ENCODE data around the gene CLMP. TPM values are rescaled to one million over a fixed set of nuclear protein-coding genes. Genes with fewer than 3 reads are reported as not detected.

Gene CLMP
- total RNA-seq, 1 experiment from 2014 or later: not detected

DNA sequence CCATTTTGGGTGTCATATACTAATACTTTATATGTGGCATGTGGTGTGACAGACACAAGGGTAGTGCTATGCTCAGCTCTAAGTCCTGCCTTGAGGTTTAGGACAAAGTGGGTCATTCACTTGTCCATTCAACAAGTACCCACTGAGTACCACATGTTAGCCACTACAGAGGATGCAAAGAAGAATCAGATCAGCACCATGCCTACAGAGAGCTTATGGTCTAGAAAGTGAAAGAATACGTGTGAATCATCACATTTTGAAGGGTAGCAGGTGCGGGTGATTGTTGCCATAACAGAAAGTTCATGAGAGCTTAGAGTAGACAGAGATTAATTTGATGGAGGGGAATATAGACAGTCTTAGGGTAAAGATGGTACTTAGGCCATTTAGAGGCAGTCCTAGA, 18.3 kb downstream of the CLMP start:
- Mint-ChIP-seq H3K27me3 (ENCODE audit: unreplicated experiment) (no peaks in the 10 kb centered on the region), H3K27ac (ENCODE audit: unreplicated experiment) (no peak overlapping the region), H3K4me3 (ENCODE audit: low read depth, unreplicated experiment) (no peak overlapping the region), H3K9me3 (ENCODE audit: low read depth, unreplicated experiment) (no peaks in the 10 kb centered on the region), H3K36me3 (ENCODE audit: insufficient read depth, unreplicated experiment) (no peaks in the 10 kb centered on the region), H3K4me1 (ENCODE audit: low read depth, unreplicated experiment) (no peaks in the 10 kb centered on the region)
- CTCF ChIA-PET: no interaction called here
- no peak for TF ChIP-seq CTCF (IDR thresholded peaks at IDR 0.05; ENCODE audit: unreplicated experiment)
- intact Hi-C loops (cut with micrococcal nuclease; ENCODE audit: unreplicated experiment): no loop called here
- BruUV-seq (replicated peaks): no TSS peak
- no peak for DNase-seq

- no peak overlapping the region for H3K27ac Mint-ChIP-seq (ENCODE audit: unreplicated experiment)
- intact Hi-C loops (cut with micrococcal nuclease; ENCODE audit: unreplicated experiment): no loop called here
- no peak for DNase-seq
- H3K36me3 Mint-ChIP-seq (ENCODE audit: insufficient read depth, unreplicated experiment): no peaks in the 10 kb centered on the region
- H3K4me1 Mint-ChIP-seq (ENCODE audit: low read depth, unreplicated experiment): no peaks in the 10 kb centered on the region
- H3K4me3 Mint-ChIP-seq (ENCODE audit: low read depth, unreplicated experiment): no peak overlapping the region
- no peaks in the 10 kb centered on the region for H3K9me3 Mint-ChIP-seq (ENCODE audit: low read depth, unreplicated experiment)
- CTCF ChIA-PET: interaction anchor here (0.6 kb wide), 1 partner anchor 100 kb away, joined by 5 read pairs; no protein-coding TSS in a partner anchor
- no peak for TF ChIP-seq CTCF (IDR thresholded peaks at IDR 0.05; ENCODE audit: unreplicated experiment)
- no TSS peak for BruUV-seq (replicated peaks)
- no peaks in the 10 kb centered on the region for H3K27me3 Mint-ChIP-seq (ENCODE audit: unreplicated experiment)
Measured at GRCh38 chr11:123174196-123175183, 20.6 kb downstream of the CLMP start.

DNA sequence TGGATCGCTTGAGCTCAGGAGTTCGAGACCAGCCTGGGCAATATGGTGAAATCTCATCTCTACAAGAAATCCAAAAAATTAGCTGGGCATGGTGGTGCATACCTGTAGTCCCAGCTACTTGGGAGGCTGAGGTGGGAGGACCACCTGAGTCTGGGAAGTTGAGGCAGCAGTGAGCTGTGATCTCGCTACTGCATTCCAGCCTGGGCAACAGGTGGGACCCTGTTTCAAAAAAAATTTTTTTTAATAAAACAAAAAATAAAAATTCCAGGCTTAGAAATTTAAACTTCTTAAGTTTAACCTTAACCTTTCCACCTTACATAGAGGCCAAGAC, 21.2 kb downstream of the CLMP start:
- Mint-ChIP-seq H3K4me1 (ENCODE audit: low read depth, unreplicated experiment) (no peaks in the 10 kb centered on the region), H3K9me3 (ENCODE audit: low read depth, unreplicated experiment) (no peaks in the 10 kb centered on the region), H3K4me3 (ENCODE audit: low read depth, unreplicated experiment) (no peak overlapping the region), H3K27me3 (ENCODE audit: unreplicated experiment) (peaks cover 6% of the 10 kb centered on the region), H3K36me3 (ENCODE audit: insufficient read depth, unreplicated experiment) (no peaks in the 10 kb centered on the region), H3K27ac (ENCODE audit: unreplicated experiment) (no peak overlapping the region)
- no peak for TF ChIP-seq CTCF (IDR thresholded peaks at IDR 0.05; ENCODE audit: unreplicated experiment)
- CTCF ChIA-PET: interaction anchor here (0.6 kb wide), 1 partner anchor 99 kb away, joined by 5 read pairs; no protein-coding TSS in a partner anchor
- intact Hi-C loops (cut with micrococcal nuclease; ENCODE audit: unreplicated experiment): no loop called here
- no peak for DNase-seq
- no TSS peak for BruUV-seq (replicated peaks)

- CTCF ChIA-PET: interaction anchor here (0.6 kb wide), 1 partner anchor 99 kb away, joined by 5 read pairs; no protein-coding TSS in a partner anchor
- no TSS peak for BruUV-seq (replicated peaks)
Measured at GRCh38 chr11:123173040-123173855, 21.8 kb downstream of the CLMP start.

More at GRCh38 chr11:123173040-123173855, 21.8 kb downstream of the CLMP start:
- no peak for TF ChIP-seq CTCF (IDR thresholded peaks at IDR 0.05; ENCODE audit: unreplicated experiment)
- H3K4me3 Mint-ChIP-seq (ENCODE audit: low read depth, unreplicated experiment): no peak overlapping the region
- intact Hi-C loops (cut with micrococcal nuclease; ENCODE audit: unreplicated experiment): no loop called here
- no peak overlapping the region for H3K27ac Mint-ChIP-seq (ENCODE audit: unreplicated experiment)
- H3K4me1 Mint-ChIP-seq (ENCODE audit: low read depth, unreplicated experiment): no peaks in the 10 kb centered on the region
- H3K36me3 Mint-ChIP-seq (ENCODE audit: insufficient read depth, unreplicated experiment): no peaks in the 10 kb centered on the region
- no peak for DNase-seq
- no peaks in the 10 kb centered on the region for H3K9me3 Mint-ChIP-seq (ENCODE audit: low read depth, unreplicated experiment)
- H3K27me3 Mint-ChIP-seq (ENCODE audit: unreplicated experiment): peaks cover 11% of the 10 kb centered on the region

Measured in Calu3 (cell line).